Measurements from ENCODE around the gene SPTSSA. TPM values are rescaled to one million over a fixed set of nuclear protein-coding genes. Genes with fewer than 3 reads are reported as not detected.

Gene SPTSSA
- total RNA-seq, 1 donor from 2014 or later = 9.8 TPM

- no peak overlapping the region for H3K4me3 ChIP-seq (ENCODE audit: low read depth, low read length)
- TF ChIP-seq, protein P1, sequence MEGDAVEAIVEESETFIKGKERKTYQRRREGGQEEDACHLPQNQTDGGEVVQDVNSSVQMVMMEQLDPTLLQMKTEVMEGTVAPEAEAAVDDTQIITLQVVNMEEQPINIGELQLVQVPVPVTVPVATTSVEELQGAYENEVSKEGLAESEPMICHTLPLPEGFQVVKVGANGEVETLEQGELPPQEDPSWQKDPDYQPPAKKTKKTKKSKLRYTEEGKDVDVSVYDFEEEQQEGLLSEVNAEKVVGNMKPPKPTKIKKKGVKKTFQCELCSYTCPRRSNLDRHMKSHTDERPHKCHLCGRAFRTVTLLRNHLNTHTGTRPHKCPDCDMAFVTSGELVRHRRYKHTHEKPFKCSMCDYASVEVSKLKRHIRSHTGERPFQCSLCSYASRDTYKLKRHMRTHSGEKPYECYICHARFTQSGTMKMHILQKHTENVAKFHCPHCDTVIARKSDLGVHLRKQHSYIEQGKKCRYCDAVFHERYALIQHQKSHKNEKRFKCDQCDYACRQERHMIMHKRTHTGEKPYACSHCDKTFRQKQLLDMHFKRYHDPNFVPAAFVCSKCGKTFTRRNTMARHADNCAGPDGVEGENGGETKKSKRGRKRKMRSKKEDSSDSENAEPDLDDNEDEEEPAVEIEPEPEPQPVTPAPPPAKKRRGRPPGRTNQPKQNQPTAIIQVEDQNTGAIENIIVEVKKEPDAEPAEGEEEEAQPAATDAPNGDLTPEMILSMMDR (conservative IDR thresholded peaks at IDR 0.05; ENCODE audit: low read depth, low read length) = no peak
- no peak for DNase-seq (ENCODE audit: low read depth)
These were observed 78.2 kb downstream of the SPTSSA start for GRCh38 chr14:34383839-34384238.

Other genes with a start within 250 kb of the SPTSSA start
- gene EAPP, start 77.5 kb upstream of the SPTSSA start, total RNA-seq = 26.2 and 29.4 TPM in 2 replicates
- 125 TPM in 2 replicates for gene SNX6, start 167.9 kb upstream of the SPTSSA start, total RNA-seq